Effector CD8-positive, alpha-beta T cell (primary cell): ENCODE data around the gene EVC.
"Not testable (repeated sequence)": the region's sequence is repeated elsewhere in the genome, so short reads cannot be mapped to it uniquely, and the experiment has no call there.

ENCODE experiments used
- DNase-seq: peaks from one replicate; lab custom pipeline; 2025; lab: John Stamatoyannopoulos, UW

EVC gene

DNA sequence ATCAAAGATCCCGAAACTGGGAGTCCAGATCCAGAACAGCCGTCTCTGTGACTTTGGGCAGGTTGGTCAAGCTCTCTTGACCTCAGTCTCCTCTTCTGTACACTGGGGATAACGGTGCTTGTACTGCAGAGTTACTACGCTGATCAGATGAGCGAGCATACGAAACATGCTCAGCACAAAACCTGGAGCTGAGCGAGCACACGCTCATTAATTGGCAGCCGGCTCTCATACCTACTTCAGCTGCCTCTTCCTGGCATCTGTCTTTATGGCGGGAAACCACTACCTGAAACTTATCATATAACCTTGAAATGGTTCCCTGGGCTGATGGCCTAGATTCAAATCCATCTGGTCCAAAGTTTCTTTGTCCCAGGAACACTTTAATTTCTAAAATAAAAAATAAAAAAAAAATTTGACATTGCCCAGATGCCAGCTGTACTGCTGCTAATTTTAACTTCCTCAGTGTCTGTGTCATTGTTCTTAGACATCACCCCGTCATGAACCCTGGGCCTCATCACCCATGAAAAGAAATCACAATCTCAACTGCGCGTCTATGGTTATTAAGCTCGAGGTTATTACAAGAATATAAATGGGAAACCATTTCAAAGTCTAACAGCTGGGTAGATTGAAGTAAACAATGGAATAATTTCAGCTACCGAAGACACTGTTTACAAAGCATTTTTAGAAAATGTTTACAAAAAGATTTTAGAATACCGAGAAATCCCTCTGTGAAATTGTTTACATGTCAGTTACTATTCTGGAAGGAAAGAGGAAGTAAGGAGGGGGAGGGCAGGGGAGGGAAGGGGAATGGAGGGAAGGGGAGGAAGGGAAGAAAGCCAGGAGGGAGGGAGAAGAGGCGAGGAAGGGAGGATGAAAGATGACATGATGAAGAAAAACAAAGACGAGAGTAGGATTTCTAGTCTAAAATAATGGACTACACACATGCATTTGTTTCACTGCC lies 132.9 kb downstream of the EVC start:
- no peak for DNase-seq

DNA sequence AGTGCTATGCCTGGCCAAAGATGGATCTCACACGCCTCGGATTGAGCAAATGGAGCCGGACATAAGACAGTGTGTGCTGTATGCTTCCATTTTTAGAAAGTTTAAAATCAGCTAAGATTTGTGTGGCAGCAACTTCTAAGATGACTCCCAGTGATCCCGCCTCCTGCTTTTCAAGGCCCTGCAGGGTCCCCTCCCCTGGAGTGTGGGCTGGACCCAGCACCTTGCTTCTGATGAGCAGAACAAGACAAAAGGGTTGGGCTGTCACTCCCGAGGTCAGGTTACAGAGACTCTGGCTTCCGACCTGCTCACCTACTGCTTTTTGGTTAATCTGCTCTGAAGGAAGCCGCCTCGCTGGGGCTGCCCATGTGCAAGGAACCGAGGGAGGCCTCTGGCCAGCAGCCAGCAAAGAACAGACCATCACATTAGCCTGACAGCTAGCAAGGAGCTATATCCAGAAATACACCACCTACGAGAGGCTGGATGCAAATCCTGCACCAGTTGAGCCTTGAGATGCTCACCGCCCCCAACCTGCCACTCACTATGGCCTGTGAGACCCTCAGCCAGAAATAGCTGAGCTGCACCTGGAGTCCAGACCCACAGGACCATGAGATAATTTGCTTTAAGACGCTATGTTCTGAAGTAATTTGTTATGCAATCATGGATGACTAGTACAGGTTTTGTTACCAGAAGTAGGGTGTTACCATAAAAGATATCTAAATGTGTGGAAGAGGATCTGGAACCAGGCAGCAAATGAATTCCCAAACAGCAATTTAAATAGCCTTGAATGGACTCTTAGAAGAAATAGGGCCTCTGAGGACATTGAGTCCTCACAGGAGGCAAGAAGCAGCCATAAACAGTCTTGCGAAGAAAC lies 134.3 kb downstream of the EVC start:
- DNase-seq, result no peak

DNA sequence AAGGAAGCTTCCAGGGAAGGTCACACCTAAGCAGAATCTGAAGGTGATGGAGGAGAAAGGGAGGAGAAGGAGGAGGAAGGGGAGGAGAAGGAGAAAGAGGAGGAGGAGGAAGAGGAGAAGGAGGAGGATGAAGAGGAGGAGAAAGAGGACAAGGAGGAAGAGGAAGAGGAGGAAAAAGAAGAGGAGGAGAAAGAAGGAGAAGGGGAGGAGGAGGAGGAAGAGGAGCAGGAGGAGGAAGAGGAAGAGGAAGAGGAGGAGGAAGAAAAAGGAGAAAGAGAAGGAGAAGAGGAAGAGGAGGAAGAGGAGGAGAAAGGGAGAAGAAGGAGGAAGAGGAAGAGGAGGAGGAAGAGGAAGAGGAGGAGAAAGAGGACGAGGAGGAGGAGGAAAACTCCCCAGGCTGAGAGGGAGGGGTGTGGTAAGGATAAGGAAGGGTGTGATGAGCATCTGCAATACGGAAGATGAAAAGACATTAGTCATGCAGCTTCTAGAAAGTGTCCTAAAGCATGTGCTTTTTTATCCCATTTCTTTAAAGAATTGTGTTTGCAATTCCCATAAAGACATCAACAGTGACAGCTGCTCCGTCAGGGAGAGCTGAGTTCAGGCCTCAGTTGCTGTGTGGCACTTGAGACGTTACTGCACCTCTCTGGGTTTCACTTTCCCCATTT lies 140.8 kb downstream of the EVC start:
- DNase-seq, result no peak

DNA sequence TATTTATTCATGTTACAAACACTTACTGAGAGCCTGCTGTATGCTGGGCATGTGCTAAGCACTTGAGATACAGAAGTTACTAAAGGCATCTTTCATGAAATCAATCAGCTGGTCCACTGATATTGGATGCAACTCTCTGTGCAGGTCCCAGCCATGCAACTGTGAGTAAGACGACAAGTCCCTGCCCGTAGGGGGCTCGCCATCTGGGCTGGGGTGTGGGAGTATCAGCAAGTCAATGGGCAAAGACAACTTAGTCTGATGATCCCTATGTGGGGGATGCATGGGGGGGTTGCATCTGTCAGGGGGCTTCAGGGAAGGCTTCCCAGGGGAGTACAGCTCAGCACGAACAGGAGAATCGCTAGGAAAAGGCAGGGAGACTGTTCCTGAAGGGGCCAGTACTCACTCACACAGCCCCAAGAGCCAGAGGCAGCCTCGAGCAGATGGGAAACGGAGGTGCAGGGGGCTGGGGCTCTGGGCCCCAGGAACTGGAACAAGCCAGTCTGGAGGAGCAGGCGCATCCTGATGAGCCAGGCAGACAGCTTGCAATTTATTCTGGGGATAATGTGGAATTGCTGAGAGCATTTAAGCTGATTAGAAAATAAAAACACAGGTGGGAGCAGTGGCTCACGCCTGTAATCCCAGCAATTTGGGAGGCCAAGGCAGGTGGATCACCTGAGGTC lies 141.7 kb downstream of the EVC start:
- DNase-seq, result no peak

- no peak for DNase-seq
Observed at GRCh38 chr4:5854929-5855328, 143.9 kb downstream of the EVC start.

DNA sequence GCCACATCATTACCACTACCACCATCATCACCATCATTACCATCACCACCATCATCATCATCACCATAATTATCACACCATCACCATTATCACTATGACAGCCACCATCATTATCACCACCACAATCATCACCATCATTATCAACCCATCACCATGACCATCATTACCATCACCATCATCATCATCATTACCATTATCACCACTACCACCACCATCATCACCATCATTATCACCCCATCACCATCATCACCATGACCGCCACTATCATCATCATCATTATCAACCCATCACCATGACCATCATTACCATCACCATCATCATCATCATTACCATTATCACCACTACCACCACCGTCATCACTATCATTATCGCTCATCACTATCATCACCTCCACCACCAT lies 145.4 kb downstream of the EVC start:
- not testable (repeated sequence) for DNase-seq

DNA sequence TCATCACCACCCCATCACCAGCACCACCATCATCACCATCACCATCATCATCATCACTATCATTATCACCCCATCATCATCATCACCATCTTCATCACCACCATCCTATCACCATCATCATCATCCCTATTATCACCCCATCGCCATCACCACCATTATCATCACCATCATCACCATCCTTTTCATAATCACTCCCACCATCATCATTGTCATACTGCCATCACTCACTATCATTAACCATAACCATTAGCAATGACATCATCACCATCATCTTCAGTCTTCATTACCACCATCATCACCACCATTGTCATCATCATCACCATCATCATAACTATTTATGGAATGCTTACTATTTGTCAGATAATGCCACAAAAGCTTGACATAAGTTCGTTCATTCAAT lies 146.2 kb downstream of the EVC start:
- DNase-seq, result no peak

GRCh38 chr4:5858020-5858769 lies 147.2 kb downstream of the EVC start:
- no peak for DNase-seq

- DNase-seq, result no peak
Observed at GRCh38 chr4:5863461-5864113, 152.6 kb downstream of the EVC start.
